ENCODE results near the gene NRIP1.

The NRIP1 gene

DNA sequence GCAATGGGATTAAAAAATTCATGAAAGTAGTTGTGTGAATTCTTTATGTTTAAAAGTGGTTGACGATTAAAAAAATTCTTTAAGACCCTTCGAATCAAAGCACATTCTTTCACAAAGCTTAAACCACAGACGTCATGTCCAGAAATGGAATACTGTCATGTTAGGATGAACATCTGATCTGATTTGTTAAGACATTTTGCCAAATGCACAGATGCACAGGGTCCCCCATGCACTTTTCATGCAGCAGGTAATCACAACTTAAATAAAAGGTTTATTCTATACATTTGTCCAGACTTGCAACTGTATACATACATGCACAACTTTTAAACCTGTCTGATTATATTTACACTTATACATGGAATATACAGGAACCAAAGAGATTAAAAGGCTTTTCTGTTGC, 103.3 kb downstream of the NRIP1 start:
- no peaks in the 10 kb centered on the region for H3K9me3 ChIP-seq (ENCODE audit: control insufficient read depth, insufficient read depth, low read length)
- no peaks in the 10 kb centered on the region for H3F3A ChIP-seq (ENCODE audit: control insufficient read depth, insufficient read depth)
- no peak overlapping the region for H3K4me2 ChIP-seq (ENCODE audit: low read length)
- no peaks in the 10 kb centered on the region for H3K36me3 ChIP-seq (ENCODE audit: control insufficient read depth, low read length)
- no peak overlapping the region for H3K27ac ChIP-seq (ENCODE audit: low read depth, low read length)
- no peak overlapping the region for H3K4me3 ChIP-seq (ENCODE audit: low read length)
- H4K20me1 ChIP-seq (ENCODE audit: control insufficient read depth, insufficient read depth, low read depth, low read length): no peaks in the 10 kb centered on the region
- H3K27me3 ChIP-seq (ENCODE audit: control insufficient read depth, low read length): no peaks in the 10 kb centered on the region
- no peaks in the 10 kb centered on the region for H3K9me2 ChIP-seq (replicated peaks; ENCODE audit: control insufficient read depth, low read length)
- H3K4me1 ChIP-seq (ENCODE audit: control insufficient read depth, low read length): no peaks in the 10 kb centered on the region
- H3K79me2 ChIP-seq (ENCODE audit: control insufficient read depth, low read length): no peaks in the 10 kb centered on the region
- TF ChIP-seq CTCF (IDR thresholded peaks at IDR 0.05; ENCODE audit: low read depth, low read length, poor library complexity, severe bottlenecking) (no peak), EZH2phosphoT487 (IDR thresholded peaks at IDR 0.05; ENCODE audit: borderline replicate concordance, low read length) (no peak)

DNA sequence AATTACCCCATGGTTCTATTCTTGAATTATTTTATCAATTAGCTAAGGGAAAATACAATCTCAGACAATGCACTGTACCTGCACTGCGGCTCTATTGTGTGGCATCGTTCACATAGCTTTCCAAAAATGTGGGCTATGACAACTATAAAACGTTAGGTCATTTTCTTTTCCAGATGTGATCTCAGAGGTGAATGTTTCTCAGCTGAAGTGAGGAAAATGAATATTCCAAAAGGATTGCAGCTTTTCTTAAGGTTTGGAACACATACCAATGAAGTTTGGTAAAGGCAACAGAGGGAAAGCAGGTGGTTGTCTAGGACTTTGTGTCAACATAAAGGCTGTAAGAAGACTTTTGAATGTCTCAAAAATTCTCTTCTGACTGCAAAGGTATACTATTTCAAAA, 105.5 kb downstream of the NRIP1 start:
- H3K27me3 ChIP-seq (ENCODE audit: control insufficient read depth, low read length): no peaks in the 10 kb centered on the region
- no peak overlapping the region for H3K27ac ChIP-seq (ENCODE audit: low read depth, low read length)
- no peaks in the 10 kb centered on the region for H4K20me1 ChIP-seq (ENCODE audit: control insufficient read depth, insufficient read depth, low read depth, low read length)
- H3K9me2 ChIP-seq (replicated peaks; ENCODE audit: control insufficient read depth, low read length): no peaks in the 10 kb centered on the region
- no peaks in the 10 kb centered on the region for H3K79me2 ChIP-seq (ENCODE audit: control insufficient read depth, low read length)
- no peak overlapping the region for H3K4me3 ChIP-seq (ENCODE audit: low read length)
- TF ChIP-seq CTCF (IDR thresholded peaks at IDR 0.05; ENCODE audit: low read depth, low read length, poor library complexity, severe bottlenecking) (no peak), EZH2phosphoT487 (IDR thresholded peaks at IDR 0.05; ENCODE audit: borderline replicate concordance, low read length) (no peak)
- H3K36me3 ChIP-seq (ENCODE audit: control insufficient read depth, low read length): no peaks in the 10 kb centered on the region
- H3F3A ChIP-seq (ENCODE audit: control insufficient read depth, insufficient read depth): no peaks in the 10 kb centered on the region
- no peak overlapping the region for H3K4me2 ChIP-seq (ENCODE audit: low read length)
- H3K9me3 ChIP-seq (ENCODE audit: control insufficient read depth, insufficient read depth, low read length): no peaks in the 10 kb centered on the region
- no peaks in the 10 kb centered on the region for H3K4me1 ChIP-seq (ENCODE audit: control insufficient read depth, low read length)

DNA sequence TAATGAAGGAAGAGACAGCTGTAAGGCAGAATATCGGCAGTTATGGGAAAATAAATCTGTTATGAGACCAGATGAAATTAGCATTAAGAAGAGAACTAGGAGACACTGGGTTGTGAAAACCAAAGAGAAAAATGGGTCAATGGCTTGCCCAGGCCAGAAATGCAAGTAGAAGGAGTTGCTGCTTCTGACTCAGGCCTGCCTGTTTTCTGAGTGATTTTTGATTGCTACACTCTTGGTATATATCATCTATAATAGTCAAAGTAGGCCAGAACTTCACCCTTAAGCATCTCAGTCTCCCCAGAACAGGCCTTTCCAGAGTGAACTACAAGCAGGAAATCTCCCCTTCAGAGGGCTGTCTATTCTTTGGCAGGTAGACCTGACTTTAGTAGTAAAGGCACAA, 107.0 kb downstream of the NRIP1 start:
- H3K27ac ChIP-seq (ENCODE audit: low read depth, low read length): no peak overlapping the region
- no peaks in the 10 kb centered on the region for H3K9me3 ChIP-seq (ENCODE audit: control insufficient read depth, insufficient read depth, low read length)
- no peak overlapping the region for H3K4me2 ChIP-seq (ENCODE audit: low read length)
- H3K9me2 ChIP-seq (replicated peaks; ENCODE audit: control insufficient read depth, low read length): no peaks in the 10 kb centered on the region
- no peaks in the 10 kb centered on the region for H3F3A ChIP-seq (ENCODE audit: control insufficient read depth, insufficient read depth)
- no peak overlapping the region for H3K4me3 ChIP-seq (ENCODE audit: low read length)
- no peaks in the 10 kb centered on the region for H3K36me3 ChIP-seq (ENCODE audit: control insufficient read depth, low read length)
- H3K27me3 ChIP-seq (ENCODE audit: control insufficient read depth, low read length): no peaks in the 10 kb centered on the region
- no peaks in the 10 kb centered on the region for H4K20me1 ChIP-seq (ENCODE audit: control insufficient read depth, insufficient read depth, low read depth, low read length)
- H3K4me1 ChIP-seq (ENCODE audit: control insufficient read depth, low read length): no peaks in the 10 kb centered on the region
- H3K79me2 ChIP-seq (ENCODE audit: control insufficient read depth, low read length): no peaks in the 10 kb centered on the region
- TF ChIP-seq EZH2phosphoT487 (IDR thresholded peaks at IDR 0.05; ENCODE audit: borderline replicate concordance, low read length) (no peak), CTCF (IDR thresholded peaks at IDR 0.05; ENCODE audit: low read depth, low read length, poor library complexity, severe bottlenecking) (no peak)

DNA sequence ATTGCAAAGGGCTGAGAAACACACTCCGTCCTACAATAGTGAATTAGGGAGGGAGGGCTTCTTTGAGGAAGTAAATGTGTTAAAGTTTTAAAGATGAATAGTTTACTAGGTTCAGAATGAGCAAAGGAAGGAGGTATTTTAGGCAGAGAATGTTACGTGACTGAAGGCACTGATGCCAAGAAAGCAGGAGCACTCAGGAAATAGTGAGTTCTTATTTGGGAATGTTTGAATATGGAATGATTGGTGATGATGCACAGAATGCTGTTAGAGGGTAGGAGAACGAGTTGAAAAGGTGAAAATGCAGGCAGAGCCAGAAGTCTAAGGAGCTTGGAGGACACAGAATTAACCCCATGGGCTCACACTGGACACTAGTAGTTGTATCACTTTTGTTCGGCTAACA, 108.0 kb downstream of the NRIP1 start:
- TF ChIP-seq EZH2phosphoT487 (IDR thresholded peaks at IDR 0.05; ENCODE audit: borderline replicate concordance, low read length) (no peak), CTCF (IDR thresholded peaks at IDR 0.05; ENCODE audit: low read depth, low read length, poor library complexity, severe bottlenecking) (no peak)
- Histone ChIP-seq H4K20me1 (ENCODE audit: control insufficient read depth, insufficient read depth, low read depth, low read length) (no peaks in the 10 kb centered on the region), H3K27ac (ENCODE audit: low read depth, low read length) (no peak overlapping the region), H3K4me1 (ENCODE audit: control insufficient read depth, low read length) (no peaks in the 10 kb centered on the region), H3K4me2 (ENCODE audit: low read length) (no peak overlapping the region), H3K4me3 (ENCODE audit: low read length) (no peak overlapping the region), H3K9me2 (replicated peaks; ENCODE audit: control insufficient read depth, low read length) (no peaks in the 10 kb centered on the region), H3K27me3 (ENCODE audit: control insufficient read depth, low read length) (no peaks in the 10 kb centered on the region), H3K9me3 (ENCODE audit: control insufficient read depth, insufficient read depth, low read length) (no peaks in the 10 kb centered on the region), H3K79me2 (ENCODE audit: control insufficient read depth, low read length) (no peaks in the 10 kb centered on the region), H3F3A (ENCODE audit: control insufficient read depth, insufficient read depth) (no peaks in the 10 kb centered on the region), H3K36me3 (ENCODE audit: control insufficient read depth, low read length) (no peaks in the 10 kb centered on the region)

Measured in DOHH2 (cell line).